SK-N-DZ (cell line): ENCODE data around the gene CFLAR.
"Not testable (repeated sequence)": the region's sequence is repeated elsewhere in the genome, so short reads cannot be mapped to it uniquely, and the experiment has no call there.

ENCODE experiments used
- DNase-seq: peaks from one replicate; pipeline ENCODE4 v3.0.0-alpha.2; 2015; ENCODE audit warnings: low spot score

The CFLAR gene

DNA sequence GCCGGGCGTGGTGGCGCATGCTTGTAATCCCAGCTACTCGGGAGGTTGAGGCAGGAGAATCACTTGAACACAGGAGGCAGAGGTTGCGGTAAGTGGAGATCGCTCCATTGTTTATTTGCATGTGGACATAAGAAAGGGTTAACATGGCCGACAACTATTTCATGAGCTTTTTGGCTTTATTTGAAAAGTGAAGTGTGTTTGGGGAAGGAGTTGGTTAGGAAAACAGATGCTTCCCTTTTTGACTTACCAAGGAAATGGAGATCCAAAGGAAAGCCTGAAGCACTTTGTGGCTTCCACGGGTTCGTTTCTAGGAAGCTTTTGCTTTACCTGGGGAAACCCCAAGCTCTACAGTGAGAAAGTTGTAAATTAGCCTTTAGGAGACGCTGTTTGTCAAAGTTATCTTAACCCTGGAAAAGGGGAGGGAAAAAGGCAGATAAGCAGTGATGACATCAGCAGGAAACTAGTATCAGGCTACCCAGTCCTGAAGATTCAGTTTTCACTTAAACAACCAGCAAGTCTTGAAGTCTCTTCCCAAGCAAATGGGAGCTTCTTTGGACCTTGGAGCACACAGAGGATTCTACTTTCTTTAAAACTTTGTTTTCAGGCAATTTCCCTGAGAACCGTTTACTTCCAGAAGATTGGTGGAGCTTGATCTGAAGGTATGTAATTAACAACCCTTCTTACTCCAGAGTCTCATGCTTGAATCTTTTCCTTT lies 66.8 kb downstream of the CFLAR start, which contains the start of gene CASP10:
Gene CASP10, plus strand, starts transcription at position 492 of the 715 bp plus-strand sequence. CDS start 2,637 bp downstream, outside the sequence.
- no peak for DNase-seq

DNA sequence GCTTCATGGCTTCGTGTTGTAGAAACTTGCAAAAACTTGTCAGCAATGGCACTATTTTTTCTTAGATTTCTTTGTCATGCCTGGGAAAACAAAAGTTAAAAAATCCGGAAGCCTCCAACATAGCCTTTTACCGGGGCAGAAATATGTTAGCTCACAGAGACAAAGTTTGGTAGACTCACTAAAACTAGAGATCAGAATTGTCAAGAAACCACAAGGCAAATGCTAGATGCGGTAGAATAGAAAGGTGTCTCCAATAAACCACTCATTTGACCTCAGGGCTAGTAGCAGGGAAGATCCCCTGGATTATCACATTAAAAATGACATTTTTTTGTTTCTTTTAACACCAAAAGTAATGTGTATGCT lies 67.4 kb downstream of the CFLAR start:
- DNase-seq = no peak

DNA sequence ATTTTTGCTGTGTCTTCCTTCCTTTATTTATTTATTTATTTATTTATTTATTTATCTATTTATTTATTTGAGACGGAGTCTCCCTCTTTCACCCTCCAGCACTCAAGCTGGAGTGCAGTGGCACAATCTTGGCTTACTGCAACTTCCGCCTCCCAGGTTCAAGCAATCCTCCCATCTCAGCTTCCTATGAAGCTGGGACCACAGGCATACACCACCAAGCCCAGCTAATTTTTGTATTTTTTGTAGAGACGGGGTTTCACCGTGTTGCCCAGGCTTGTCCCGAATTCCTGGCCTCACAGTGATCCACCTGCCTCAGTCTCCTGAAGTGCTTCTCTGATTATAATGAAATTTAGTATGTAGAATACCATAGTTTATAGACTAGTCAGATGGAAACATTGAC lies 67.9 kb downstream of the CFLAR start:
- not testable (repeated sequence) for DNase-seq

DNA sequence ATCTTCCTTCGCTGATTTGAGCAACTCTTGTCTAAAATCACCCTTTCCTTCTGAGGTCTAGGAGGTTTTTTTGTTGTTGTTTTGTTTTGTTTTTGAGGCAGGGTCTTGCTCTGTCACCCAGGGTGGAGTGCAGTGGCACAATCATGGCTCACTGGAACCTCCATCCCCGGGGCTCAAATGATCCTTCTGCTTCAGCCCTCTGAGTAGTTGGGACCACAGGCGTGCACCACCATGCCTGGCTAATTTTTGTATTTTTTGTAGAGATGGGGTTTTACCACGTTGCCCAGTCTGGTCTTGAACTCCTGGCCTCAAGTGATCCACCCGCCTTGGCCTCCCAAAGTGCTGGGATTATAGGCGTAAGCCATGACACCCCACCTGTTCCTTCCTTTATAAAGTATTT lies 68.3 kb downstream of the CFLAR start:
- DNase-seq = not testable (repeated sequence)

DNA sequence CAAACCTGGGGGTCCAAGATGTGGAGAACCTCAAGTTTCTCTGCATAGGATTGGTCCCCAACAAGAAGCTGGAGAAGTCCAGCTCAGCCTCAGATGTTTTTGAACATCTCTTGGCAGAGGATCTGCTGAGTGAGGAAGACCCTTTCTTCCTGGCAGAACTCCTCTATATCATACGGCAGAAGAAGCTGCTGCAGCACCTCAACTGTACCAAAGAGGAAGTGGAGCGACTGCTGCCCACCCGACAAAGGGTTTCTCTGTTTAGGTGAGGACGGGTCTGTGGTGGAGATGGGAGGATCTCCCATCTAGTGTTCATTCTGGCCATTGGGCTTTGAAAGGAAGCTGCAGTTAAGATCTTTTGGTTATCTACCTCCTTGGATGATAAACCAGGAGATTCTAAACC lies 69.9 kb downstream of the CFLAR start:
- no peak for DNase-seq

DNA sequence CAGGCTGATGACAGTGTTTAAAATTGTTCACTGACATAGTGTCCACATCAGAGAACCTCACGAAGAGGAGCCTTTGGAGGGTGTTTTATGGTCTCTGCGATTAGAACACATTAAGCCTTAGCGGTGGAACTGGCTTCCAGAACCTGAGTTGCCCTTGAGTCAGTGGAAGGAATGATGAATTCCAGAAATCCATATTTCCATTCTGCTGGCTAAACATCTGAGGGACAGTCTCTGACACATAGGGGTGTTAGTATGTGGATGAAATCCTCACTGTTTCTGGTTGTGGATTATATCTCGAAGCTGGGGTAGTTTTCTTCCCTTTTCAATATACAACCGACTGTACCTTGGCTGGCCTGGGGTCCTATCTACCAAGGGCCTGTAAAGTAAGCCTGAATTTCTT lies 71.0 kb downstream of the CFLAR start:
- no peak for DNase-seq

DNA sequence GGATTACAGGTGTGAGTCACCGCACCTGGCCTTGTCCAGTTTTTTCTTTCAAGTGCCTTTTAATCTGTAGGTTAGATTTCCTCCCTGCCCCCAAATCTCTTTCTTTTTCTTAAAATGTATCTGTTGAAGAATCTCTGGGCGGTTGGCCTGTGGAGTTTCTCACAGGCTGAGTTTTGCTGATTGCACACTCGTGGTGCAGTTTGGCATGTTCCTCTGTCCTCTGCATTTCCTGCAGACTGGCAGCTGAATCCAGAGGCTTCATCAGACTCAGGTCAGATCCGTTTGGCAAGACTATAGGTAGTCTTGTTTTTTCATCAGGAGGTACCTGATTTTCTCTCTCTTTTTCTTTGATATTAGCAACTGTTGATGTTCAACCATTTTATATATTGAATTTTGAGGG lies 72.5 kb downstream of the CFLAR start:
- no peak for DNase-seq

DNA sequence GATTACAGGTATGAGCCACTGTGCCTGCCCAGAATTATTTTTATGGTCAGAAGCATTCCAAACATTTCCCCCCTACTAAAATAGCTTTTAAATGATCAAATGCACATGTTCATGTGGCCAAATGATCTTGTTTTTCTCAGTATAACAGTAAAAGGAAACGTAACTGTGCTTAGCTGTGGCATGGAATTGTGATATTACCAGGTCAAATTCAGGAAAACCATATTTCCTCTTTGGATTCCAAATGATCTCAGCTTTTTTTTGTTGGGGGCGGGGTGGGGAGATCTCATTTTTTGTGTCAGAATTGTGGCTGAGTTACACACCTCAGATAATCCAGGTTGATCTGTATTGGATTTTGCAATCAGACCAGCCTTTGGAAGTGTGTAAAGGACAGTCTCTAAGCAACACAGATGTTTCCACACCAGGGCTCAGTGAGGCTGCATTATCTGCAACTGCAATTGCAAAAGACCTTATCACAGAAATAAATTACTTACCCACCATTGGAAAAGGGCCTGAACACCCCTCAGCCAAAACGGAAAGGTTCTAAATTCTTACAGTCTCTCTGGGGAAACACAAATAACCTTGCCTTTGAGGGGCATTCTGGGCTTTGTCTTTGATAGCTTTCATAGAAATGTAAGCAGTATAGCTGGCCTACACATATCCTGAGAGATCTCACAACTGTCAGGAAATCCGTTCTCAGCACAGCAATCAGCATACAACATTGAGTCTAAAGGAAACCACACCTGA lies 75.3 kb downstream of the CFLAR start:
- no peak for DNase-seq

DNA sequence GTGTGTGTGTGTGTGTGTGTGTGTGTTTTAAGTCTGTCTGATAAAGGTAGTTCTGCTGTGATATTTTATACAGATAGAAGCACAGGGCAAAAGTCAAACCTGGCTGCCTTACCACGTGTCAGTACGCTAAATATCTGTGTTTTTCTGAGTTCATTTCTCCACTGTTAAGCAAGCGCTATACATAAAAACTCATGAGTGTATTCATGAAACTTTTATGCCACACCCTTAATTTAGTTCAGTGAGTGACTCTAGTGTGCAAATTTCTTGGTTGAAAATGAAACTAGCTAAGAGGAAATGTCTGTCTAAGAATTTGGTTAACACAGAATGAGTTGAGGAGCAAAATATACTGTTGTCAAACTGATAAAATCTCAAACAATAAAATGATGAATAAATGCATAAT lies 78.1 kb downstream of the CFLAR start:
- no peak for DNase-seq

DNA sequence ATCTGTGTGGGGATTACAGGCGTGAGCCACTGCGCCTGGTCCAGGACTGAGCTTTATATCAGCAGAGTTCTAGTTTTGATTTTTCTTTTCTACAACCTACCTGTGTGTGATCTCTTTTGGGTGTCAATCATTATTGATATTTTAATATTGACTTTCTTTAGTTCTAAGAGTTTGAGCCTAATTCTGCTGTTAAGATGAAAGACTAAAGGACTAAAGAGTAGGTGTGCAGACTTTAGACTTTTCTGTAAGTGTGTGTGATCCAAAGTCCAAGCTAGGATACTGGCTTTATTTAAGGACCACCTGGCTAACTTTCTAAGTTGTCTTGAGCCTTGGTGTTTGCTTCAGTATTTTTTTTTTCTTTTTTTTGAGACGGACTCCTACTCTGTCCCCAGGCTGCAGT lies 79.4 kb downstream of the CFLAR start:
- no peak for DNase-seq

DNA sequence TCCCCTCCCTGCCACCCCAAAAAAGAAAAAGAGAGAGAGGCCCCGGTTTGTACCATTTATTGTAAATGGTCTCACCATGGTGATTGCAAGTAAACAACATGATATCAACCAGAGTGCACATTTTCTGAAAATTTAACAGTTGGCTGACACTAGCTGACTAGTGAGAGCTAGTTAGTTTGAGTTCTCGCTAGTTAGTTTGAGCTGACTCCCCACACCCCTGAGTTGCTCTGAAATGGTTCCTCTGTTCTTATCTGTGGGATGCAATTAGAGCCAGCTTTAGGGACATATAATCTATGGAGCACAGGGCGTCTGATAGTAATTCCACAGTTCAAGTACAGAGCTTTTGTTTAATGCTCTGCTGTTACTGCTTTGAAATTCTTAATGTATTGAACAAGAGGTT lies 80.0 kb downstream of the CFLAR start:
- no peak for DNase-seq

DNA sequence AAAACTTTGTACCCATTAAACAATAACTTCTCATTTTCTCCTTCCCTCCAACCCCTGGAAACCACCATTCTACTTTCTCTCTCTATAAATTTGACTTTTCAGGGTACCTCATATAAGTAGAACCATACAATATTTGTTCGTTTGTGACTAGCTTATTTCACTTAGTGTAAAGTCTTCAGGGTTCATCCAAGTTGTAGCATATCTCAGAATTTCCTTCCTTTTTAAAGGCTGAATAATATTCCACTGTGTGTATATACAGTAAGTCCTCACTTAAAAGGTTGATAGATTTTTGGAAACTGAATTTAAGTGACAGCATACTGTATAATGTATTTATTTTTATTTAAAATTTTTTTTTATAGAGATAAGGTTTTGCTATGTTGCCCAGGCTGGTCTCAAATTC lies 80.8 kb downstream of the CFLAR start:
- no peak for DNase-seq

DNA sequence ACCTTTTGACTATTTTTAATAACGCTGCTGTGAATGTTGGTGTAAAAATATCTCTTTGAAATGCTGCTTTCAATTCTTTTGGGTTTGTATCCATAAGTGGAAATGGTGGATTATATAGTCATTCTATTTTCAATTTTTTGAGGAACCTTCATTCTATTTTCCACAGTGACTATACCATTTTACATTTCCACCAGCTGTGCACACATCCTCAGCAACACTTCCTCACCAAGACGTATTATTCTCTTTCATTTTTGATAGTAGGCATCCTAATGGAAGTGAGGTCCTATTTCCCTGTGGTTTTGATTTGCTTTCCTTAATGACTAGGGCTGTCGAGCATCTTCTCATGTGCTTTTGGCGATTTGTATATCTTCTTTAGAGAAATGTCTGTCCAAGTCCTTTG lies 81.8 kb downstream of the CFLAR start:
- DNase-seq = no peak

DNA sequence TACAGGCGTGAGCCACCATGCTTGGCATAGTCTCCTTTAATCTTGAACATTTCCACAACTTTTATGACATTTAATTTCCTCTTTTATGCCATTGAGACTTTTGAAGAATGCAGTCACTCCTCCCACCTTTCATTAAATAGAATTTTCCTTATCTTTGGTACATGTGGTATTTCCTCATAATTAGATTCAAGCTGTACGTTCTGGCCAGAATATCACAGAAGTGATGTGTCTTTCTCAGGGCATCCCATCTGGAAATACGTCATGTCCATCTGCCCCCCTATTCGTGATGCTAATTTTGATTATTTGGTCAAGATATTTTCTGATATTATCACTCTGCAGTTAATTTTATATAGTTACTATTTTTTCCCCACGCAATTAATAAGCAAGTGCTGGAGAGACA lies 83.9 kb downstream of the CFLAR start:
- no peak for DNase-seq

DNA sequence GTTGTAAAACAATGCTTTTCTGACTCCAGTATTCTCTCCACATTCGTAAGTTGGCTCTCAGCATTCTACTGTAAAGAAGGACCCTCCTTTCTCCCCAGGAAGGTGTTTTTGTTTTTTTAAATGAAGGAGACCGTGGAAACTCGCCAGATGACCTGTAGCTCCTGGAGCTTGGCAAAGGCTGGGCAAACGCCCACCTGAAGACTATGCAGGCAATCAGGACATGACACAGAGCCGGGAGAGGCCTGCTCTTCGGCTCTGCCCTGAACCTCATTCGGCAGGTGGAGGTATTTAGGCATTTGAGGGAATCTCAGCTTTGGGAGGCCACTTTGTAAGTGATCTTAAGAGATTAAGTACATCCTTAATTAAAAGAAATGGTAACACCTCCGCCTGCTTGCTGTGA lies 84.4 kb downstream of the CFLAR start:
- no peak for DNase-seq

DNA sequence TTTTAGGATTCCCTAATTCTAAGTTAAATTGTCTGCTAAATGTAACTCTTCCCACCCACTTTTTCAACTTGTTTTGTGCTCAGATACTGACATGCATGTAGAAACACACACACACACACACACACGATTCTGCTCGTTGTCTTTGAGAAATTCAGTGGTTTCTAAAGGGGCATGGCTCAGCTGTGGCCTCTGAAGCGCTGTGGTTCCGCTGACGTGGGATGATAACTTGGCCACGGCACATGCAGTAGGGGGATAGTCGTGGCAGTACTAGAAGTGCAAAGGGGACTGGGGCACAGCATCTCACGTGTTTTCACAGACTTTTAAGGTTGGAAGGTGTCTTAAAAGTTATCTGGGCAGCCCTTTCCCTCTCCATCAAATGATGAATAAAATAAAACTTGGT lies 85.4 kb downstream of the CFLAR start:
- DNase-seq = no peak

DNA sequence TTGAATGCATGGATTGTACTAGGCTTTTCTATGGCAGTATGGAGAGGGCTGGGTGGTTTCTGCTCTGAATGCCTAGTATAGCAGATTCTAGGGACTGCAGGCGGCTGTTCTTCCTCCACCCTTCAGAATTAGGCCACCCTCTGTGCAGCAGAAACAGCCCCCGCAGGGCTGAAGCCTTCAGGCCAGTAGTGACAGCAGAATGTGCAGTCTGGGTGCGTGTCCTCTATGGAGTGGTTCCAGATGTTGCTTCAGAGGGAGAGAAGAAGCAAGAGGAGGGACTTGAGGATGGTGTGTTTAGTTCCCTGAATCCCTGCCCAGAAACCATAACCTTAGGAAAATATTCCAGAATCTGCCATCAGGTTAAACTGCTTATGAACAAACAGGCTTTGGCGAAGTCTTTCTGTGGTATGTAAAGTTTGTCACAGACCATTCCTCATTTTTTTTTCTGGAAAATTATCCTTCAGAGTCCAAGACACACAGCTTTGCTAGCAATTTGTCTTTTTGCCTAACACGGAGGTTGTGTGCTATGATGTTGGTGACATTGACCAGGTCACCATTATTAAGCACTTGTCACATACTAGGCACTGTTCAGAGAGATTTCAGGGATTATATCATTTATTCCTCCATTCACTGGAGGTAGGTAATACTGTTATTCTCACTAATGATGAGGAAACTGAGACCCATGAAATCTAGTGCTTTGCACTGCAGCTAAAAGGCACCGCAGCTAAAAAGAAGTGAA lies 88.1 kb downstream of the CFLAR start:
- DNase-seq = no peak

DNA sequence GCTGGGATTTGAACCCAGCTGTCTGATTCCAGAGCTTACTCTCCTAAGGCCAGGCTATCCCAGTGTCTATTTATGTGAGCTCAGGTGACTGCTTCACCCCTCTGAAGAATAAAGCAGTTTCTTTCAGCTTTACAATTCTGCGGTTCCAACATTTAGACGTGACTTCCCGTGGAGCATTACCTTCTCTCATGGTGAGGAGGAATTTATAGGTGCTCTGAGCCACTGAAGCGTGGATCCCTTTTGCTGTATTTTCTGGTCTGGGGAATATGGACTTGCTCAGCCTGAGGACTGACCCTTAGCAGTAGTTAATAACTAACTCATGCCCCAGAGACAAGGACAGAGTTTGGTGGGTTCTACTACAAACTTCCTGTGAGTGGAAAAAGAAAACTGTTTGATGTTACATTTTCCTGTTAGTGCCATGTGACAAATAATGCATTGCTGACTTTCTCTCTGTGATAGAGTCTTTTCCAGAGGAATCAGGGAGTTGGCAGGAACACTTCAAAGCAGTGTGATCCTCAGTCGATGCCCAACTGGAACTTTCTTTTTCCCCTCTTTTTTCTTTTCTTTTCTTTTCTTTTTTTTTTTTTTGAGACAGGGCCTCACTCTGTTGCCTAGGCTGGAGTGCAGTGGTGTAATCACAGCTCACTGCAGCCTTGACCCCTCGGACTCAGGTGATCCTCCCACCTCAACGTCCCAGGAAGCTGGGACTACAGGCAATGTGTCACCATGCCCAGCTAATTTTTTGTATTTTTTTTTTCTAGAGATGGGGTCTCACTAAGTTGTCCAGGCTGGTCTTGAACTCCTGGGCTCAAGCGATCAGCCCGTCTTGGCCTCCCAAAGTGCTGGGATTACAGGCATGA lies 88.9 kb downstream of the CFLAR start:
- no peak for DNase-seq

DNA sequence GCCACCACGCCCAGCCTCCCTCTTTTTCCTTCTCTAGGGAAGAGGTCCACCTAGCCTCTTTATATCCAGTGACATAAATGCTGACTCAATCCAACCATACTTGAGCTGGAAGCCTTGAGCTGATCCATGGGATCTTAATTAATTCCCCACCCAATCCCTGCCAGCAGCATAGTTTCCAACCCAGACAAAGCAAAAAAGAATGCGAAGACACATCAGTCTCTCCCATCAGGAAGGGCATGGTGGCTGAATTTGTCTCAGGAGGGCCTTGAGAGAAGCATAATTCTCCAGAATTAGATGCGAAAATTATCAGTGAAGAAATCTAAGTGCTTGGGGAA lies 89.5 kb downstream of the CFLAR start:
- DNase-seq = no peak

DNA sequence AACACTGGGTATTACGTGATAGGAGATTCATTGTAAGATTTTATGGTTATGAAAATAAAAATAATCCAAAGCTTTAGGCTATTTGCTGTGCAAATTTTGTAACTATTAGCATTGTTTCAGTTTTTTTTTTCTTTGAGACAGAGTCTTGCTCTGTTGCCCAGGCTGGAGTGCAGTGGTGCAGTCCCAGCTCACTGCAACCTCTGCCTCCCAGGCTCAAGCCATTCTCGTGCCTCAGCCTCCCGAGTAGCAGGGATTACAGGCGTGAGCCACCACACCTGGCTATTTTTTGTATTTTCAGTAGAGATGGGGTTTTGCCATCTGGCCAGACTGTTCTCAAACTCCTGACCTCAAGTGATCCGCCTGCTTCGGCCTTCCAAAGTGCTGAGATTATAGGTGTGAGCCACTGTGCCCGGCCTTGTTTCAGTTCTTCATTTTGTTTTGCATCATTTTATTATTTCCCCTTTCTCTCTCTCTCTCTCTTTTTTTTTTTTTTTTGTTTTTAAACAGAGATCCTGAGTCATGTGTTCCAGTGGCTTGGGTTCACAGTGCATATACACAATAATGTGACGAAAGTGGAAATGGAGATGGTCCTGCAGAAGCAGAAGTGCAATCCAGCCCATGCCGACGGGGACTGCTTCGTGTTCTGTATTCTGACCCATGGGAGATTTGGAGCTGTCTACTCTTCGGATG lies 92.7 kb downstream of the CFLAR start:
- DNase-seq = no peak

DNA sequence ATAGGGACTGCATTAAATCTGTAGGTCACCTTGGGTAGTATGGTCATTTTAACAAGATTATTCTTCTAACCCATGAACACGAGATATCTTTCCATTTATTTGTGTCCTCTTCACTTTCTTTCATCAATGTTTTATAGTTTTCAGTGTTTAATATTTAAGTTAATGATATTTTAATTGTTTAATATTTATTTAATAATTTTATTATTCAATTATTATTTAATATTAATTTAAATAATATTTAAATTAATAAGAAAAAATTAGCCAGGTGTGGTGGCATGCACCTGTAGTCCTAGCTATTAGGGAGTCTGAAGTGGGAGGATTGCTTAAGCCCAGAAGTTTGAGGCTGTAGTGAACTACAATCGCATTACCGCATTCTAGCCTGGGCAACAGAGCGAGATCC lies 100.0 kb downstream of the CFLAR start:
- DNase-seq = no peak
